HG02938 (cell line): ENCODE measurements around the gene TCF4.

Experiments used
- ATAC-seq: cut with Tn5 transposase; IDR thresholded peaks from one replicate; pipeline ENCODE4 v1.9.1; 2021; ENCODE audit warnings: mild to moderate bottlenecking, moderate library complexity; ENCODE audit not compliant: unreplicated experiment

TCF4 gene

GRCh38 chr18:55328301-55328700, 259.7 kb downstream of the TCF4 start:
- no peak for ATAC-seq

GRCh38 chr18:55327454-55327853, 260.5 kb downstream of the TCF4 start:
- no peak for ATAC-seq

GRCh38 chr18:55326134-55326533, 261.9 kb downstream of the TCF4 start:
- ATAC-seq, result no peak

GRCh38 chr18:55324166-55324565, 263.8 kb downstream of the TCF4 start:
- ATAC-seq, result no peak

GRCh38 chr18:55323051-55323994, 264.7 kb downstream of the TCF4 start:
- ATAC-seq, result no peak

GRCh38 chr18:55322178-55322735, 265.7 kb downstream of the TCF4 start:
- peak; percentile 48 for ATAC-seq

- ATAC-seq, result peak; percentile 61
Measured at GRCh38 chr18:55321265-55322177, 266.5 kb downstream of the TCF4 start.

GRCh38 chr18:55320424-55321264, 267.3 kb downstream of the TCF4 start:
- ATAC-seq, result no peak

- no peak for ATAC-seq
Measured at GRCh38 chr18:55319459-55320193, 268.4 kb downstream of the TCF4 start.

- ATAC-seq, result no peak
Measured at GRCh38 chr18:55318951-55319441, 269.0 kb downstream of the TCF4 start.

GRCh38 chr18:55317864-55318263, 270.1 kb downstream of the TCF4 start:
- no peak for ATAC-seq

GRCh38 chr18:55317324-55317723, 270.7 kb downstream of the TCF4 start:
- no peak for ATAC-seq

- ATAC-seq, result no peak
Measured at GRCh38 chr18:55316486-55317184, 271.4 kb downstream of the TCF4 start.

GRCh38 chr18:55314615-55315237, 273.3 kb downstream of the TCF4 start:
- no peak for ATAC-seq

GRCh38 chr18:55314031-55314430, 274.0 kb downstream of the TCF4 start:
- ATAC-seq, result no peak

- no peak for ATAC-seq
Measured at GRCh38 chr18:55310863-55311262, 277.1 kb downstream of the TCF4 start.

- ATAC-seq, result no peak
Measured at GRCh38 chr18:55310044-55310676, 277.8 kb downstream of the TCF4 start.

GRCh38 chr18:55309249-55309648, 278.7 kb downstream of the TCF4 start:
- ATAC-seq, result no peak
